Measurements from ENCODE around the gene ARPC5.

GRCh38 chr1:183632114-183632513 lies 3.5 kb downstream of the ARPC5 start:
- no peak for TF ChIP-seq CTCF (IDR thresholded peaks at IDR 0.05; ENCODE audit: borderline replicate concordance, extremely low read depth, low read length, poor library complexity, severe bottlenecking)
- no peak for TF ChIP-seq EZH2 (IDR thresholded peaks at IDR 0.05; ENCODE audit: borderline replicate concordance, low read depth, low read length, severe bottlenecking)

Data from DND-41 (cell line).